BJ (cell line): ENCODE data around the gene INTS6. TPM values are rescaled to one million over a fixed set of nuclear protein-coding genes. Genes with fewer than 3 reads are reported as not detected.

Experiments
- CTCF ChIA-PET: fragments of 350-600 bp; formaldehyde crosslinking; extraction: SDS; loops from one replicate; lab custom pipeline; 2021; ENCODE audit warnings: antibody characterized with exemption, inconsistent platforms; lab: Yijun Ruan, JAX
- POLR2A ChIA-PET: fragments of 300-600 bp; sonication (Branson Sonifier 250); formaldehyde crosslinking; extraction: SDS; loops from one replicate; lab custom pipeline; 2021; ENCODE audit warnings: antibody characterized with exemption; lab: Charles Lee
- DNase-seq: peaks from one replicate; pipeline ENCODE4 v3.0.0-alpha.2; 2011; ENCODE audit warnings: low read depth
- H3K27me3 ChIP-seq: 2 replicates; pipeline ENCODE4 v1.6.0; 2011; ENCODE audit warnings: low read length; ENCODE audit not compliant: control insufficient read depth, insufficient read depth
- H3K36me3 ChIP-seq: 2 replicates; pipeline ENCODE4 v1.5.1; 2011; ENCODE audit warnings: low read length; ENCODE audit not compliant: control insufficient read depth, insufficient read depth
- H3K4me3 ChIP-seq: 2 replicates; pipeline ENCODE4 v1.5.1; 2011; ENCODE audit warnings: low read depth, mild to moderate bottlenecking, control low read depth, low read length
- CTCF ChIP-seq: IDR thresholded peaks from 2 replicates; pipeline ENCODE4 v1.5.1; 2011; ENCODE audit warnings: low read depth, mild to moderate bottlenecking, control low read depth, inconsistent platforms, low read length, moderate library complexity; ENCODE audit not compliant: insufficient read depth
- polyA plus RNA-seq: library from polyadenylated mRNA; depleted of rRNA; stranded (reverse); fragments of >200 nt; gene quantifications from 2 replicates; pipeline ENCODE4 v1.2.3, GENCODE V29; 2011

INTS6 gene
- polyA plus RNA-seq, 1 experiment: 17.2 TPM

GRCh38 chr13:51456510-51456909 lies 3.7 kb upstream of the INTS6 start:
- POLR2A ChIA-PET: interaction anchor here (0.6 kb wide), 1 partner anchor 227 kb away, joined by 3 read pairs; no protein-coding TSS in a partner anchor

GRCh38 chr13:51455532-51455931 lies 2.7 kb upstream of the INTS6 start:
- Histone ChIP-seq H3K4me3 (no peak overlapping the region), H3K36me3 (peaks cover 7% of the 10 kb centered on the region; the same call in 1 of the 2 replicates), H3K27me3 (no peaks in the 10 kb centered on the region)
- TF ChIP-seq CTCF: no peak
- POLR2A ChIA-PET: no interaction called here
- CTCF ChIA-PET: interaction anchor here (1.2 to 1.3 kb wide), 2 partner anchors 43 to 276 kb away, joined by 3 read pairs; no protein-coding TSS in a partner anchor
- no peak for DNase-seq

More at GRCh38 chr13:51456510-51456909, 3.7 kb upstream of the INTS6 start:
- H3K27me3 ChIP-seq: no peaks in the 10 kb centered on the region
- H3K36me3 ChIP-seq: peaks cover 6% of the 10 kb centered on the region; the same call in 1 of the 2 replicates
- TF ChIP-seq CTCF: no peak
- CTCF ChIA-PET: interaction anchor here (1.5 kb wide), 1 partner anchor 11 kb away, joined by 3 read pairs; no protein-coding TSS in a partner anchor
- no peak overlapping the region for H3K4me3 ChIP-seq
- no peak for DNase-seq

- CTCF ChIA-PET: interaction anchor here (1.2 to 1.7 kb wide), 3 partner anchors 11 to 278 kb away, joined by 3 to 6 read pairs (median 4); no protein-coding TSS in a partner anchor
- POLR2A ChIA-PET: interaction anchor here (0.6 to 1.0 kb wide), 3 partner anchors 19 to 290 kb away, joined by 3 to 5 read pairs (median 4); no protein-coding TSS in a partner anchor
- no peak for TF ChIP-seq CTCF
- H3K4me3 ChIP-seq: peak overlapping the region; percentile 62
- peaks cover 6% of the 10 kb centered on the region for H3K36me3 ChIP-seq
- DNase-seq: no peak
- no peaks in the 10 kb centered on the region for H3K27me3 ChIP-seq
These were observed 1.3 kb upstream of the INTS6 start for GRCh38 chr13:51453959-51454703.

- POLR2A ChIA-PET: interaction anchor here (0.5 to 1.3 kb wide), 17 partner anchors 24 to 1996 kb away, joined by 3 to 12 read pairs (median 3); no protein-coding TSS in a partner anchor
- TF ChIP-seq CTCF: no peak
- DNase-seq: no peak
- Histone ChIP-seq H3K27me3 (no peaks in the 10 kb centered on the region), H3K4me3 (peak overlapping the region; percentile 62), H3K36me3 (peaks cover 6% of the 10 kb centered on the region)
- CTCF ChIA-PET: interaction anchor here (0.6 to 1.7 kb wide), 4 partner anchors 12 to 350 kb away, joined by 3 to 6 read pairs (median 4); no protein-coding TSS in a partner anchor
These were observed 547 bp upstream of the INTS6 start for GRCh38 chr13:51453207-51453958.
